Medulla oblongata (tissue), 1 donor: ENCODE measurements around the gene BNIP3.
"Not testable (repeated sequence)": the region's sequence is repeated elsewhere in the genome, so short reads cannot be mapped to it uniquely, and the experiment has no call there.

ENCODE experiments used
- DNase-seq: peaks from one replicate; pipeline ENCODE4 v3.0.0-alpha.2; 2015; ENCODE audit errors: extremely low spot score

The BNIP3 gene

DNA sequence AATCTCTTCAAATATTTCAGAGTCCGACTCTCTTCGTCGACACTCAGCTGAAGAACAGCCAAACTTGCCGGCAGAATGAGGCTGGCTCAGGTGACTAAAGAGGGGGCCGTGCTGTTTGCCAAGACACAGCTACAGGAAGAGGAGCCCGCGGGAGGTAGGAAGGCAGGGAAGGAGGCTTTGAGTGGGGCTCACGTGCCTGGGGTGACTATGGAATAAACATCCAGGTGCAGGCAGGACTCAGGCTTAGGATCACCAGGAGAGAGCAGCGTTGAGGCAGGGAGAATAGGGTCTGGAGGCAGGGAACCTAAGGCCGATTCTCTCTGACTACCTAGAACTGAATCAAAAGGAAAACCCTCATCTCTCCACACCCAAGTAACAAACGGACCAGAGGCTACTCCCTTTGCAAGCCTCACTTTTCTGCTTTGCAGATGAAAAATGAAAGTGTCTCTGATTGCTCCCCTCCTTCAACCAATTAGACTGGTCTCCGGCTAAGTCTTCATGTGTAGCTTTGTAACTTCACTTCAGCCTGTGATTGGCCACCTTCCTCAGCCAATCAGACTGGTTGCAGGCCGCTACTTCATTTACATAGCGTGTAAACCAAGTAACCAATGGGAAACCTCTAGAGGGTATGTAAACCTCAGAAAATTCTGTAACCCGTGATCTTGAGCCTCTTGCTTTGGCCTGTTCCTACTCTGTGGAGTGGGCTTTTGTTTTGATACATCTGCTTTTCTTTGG lies 19.7 kb upstream of the BNIP3 start:
- DNase-seq = peak; percentile 7

DNA sequence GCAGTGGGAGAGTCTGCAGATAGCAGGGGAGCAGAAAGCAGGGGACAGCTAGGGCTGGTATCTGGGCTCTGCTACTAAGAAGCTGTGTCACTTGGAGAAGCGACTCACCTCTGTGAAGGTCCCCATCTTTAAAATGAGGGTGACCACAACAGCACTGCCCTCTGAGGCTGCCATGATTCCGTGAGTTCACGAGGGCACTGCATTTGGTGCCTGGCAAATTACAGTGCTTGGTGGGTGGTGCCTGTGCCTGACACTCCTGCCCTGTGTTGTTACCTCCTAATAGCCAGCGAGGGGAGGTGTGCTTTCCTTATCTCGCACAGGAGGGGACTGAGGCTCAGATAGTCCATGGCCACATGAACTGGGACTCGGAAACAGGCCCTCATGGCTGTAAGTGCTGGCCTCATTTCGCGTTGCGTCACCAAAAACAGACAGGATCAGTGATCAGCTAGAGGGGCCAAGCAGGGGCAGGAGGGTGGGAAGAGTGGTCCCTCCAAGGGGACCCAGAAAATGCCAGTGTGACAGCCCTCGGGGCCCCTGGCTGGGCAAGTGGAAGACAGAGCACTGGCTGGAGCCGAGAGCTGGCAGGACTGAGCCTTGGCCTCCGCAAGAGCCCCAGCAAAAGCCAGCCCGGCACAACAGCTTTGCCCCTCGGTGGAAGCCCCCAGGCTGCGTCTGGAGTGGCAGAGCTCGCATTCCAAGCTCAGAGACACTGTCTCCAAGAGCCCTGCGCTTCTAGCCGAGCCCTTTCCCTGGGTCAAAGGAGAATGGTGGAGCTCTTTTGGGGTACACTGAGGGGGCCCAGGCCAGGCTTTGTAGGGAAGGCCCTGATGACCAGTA lies 17.3 kb upstream of the BNIP3 start:
- no peak for DNase-seq

DNA sequence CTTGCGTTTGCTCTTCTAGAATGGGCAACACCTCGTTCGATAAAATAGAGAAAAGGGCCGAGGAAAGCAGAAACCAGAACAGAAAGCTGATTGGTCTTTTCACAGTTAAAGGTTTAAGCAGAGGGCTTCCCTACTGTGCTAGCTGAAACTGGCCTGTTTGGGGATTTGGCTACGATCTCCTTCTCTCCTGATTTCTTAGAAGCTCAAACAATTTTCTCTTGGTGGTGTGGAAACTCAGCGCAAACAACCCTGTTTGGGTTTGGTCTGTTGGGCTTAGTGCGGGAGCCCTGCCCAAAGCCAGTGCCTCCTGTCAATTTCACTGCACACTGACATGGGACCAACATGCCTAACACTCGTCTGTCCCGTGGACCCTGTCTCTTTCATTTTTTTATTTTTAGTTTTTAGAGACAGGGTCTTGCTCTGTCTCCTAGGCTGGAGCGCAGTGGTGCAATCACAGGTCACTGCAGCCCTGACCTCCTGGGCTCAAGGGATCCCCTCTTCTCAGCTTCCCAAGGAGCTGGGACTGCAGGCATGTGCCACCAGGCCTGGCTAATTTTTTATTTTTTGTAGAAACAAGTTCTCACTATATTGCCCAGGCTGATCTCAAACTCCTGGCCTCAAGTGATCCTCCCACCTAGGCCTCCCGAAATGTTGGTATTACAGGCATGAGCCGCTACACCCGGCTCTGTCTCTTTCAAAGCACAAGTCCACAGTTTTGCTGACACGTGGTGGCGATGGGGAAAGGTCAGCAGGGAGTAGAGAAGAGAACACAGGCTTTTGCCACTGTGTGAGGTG lies 16.5 kb upstream of the BNIP3 start:
- no peak for DNase-seq

GRCh38 chr10:131997366-131998049 lies 15.8 kb upstream of the BNIP3 start:
- peak; percentile 36 for DNase-seq

DNA sequence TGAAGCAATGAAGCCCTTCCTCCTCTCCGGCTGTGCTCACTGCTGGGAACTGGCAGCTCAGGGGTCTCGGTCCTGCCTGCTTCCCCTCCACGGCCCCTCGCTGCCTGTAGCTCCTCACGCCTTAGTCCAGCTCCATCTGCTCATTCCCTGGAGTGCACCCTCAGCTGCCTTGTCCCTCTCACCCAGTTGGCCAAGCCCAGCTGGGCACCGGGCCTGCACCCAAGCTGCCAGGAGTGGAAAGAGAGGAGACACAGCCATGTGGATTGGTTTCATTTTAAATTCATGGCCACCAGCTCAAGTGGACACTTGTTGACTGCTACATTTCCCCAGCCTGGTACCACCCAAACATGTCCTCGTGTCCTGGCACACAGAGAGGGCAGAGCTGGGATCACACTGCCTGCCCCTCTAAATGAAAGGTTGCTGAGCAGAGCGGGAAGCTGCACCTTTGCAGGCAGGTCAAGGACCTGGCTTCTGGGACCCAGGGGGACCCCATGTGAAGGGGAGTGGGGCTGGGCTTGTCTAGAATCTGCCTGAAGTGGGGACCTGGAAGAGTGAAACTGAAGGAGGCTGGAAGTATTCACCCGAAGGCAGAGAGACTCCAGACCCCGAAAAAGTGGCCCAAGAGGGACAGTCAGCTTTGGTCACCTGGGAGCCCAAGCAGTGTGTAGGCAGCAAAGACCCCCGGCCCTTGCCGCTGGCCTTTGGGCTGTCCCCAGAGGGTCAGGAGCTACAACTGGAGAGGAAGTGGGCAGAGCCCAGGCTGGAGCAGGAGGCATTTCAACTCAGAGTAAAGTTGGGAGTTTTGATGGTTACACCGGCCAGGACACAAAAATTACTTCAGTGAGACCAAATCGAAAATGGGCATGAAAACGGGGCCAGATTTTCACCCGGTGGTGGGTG lies 15.0 kb upstream of the BNIP3 start:
- DNase-seq = peak; percentile 72

DNA sequence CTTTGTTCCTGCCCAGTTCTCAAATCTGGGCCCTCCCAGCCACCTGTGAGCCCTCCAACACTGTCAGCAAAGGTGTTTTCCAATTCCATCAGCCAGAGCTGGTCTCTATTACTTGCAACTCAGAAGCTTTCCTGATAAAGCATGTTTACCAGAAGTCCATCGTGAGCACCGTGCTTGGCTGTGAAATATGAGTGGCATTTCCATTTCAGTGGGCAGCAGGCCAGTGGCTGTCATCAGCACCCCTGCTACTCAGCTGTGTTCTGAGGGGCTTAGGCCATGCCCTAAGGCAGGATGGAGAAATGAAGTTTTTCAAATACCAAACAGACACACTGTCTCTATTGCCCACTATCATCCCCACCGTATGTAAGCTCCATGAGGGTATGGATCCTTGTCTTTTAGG lies 12.7 kb upstream of the BNIP3 start:
- no peak for DNase-seq

DNA sequence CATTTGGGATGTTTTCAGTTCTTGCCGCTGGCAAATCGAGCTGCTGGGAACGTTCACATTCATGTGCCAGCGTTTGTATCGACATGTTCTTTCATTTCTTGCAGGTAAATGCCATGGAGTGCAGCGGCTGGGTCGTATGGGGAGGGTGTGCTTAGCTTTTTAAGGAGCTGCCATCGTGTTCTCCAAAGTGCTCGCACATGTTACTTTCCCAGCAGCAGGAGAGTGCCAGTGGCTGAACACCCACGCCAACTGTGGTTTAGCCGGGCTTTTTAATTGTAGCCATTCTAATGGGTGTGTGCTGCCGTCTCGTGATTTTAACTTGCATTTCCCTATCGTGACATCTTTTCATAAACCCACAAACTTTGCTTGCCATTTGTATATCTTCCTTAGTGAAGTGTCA lies 11.6 kb upstream of the BNIP3 start:
- DNase-seq = no peak

GRCh38 chr10:131991726-131992125 lies 10.0 kb upstream of the BNIP3 start:
- no peak for DNase-seq

DNA sequence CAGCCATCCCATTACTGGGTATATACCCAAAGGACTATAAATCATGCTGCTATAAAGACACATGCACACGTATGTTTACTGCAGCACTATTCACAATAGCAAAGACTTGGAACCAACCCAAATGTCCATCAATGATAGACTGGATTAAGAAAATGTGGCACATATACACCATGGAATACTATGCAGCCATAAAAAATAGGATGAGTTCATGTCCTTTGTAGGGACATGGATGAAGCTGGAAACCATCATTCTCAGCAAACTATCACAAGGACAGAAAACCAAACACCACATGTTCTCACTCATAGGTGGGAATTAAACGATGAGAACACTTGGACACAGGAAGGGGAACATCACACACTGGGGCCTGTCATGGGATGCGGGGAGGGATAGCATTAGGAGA lies 6.1 kb upstream of the BNIP3 start:
- DNase-seq = not testable (repeated sequence)

- DNase-seq = not testable (repeated sequence)
These were observed 5.6 kb upstream of the BNIP3 start for GRCh38 chr10:131987301-131987700.

- DNase-seq = not testable (repeated sequence)
These were observed 5.1 kb upstream of the BNIP3 start for GRCh38 chr10:131986851-131987250.

- no peak for DNase-seq
These were observed 2.1 kb upstream of the BNIP3 start for GRCh38 chr10:131983780-131984179.

- DNase-seq = no peak
These were observed 1.1 kb upstream of the BNIP3 start for GRCh38 chr10:131982796-131983195.

- no peak for DNase-seq
These were observed 548 bp upstream of the BNIP3 start for GRCh38 chr10:131982185-131982756.

GRCh38 chr10:131980761-131981428 lies 828 bp downstream of the BNIP3 start:
- DNase-seq = no peak

GRCh38 chr10:131980321-131980720 lies 1.4 kb downstream of the BNIP3 start:
- no peak for DNase-seq

DNA sequence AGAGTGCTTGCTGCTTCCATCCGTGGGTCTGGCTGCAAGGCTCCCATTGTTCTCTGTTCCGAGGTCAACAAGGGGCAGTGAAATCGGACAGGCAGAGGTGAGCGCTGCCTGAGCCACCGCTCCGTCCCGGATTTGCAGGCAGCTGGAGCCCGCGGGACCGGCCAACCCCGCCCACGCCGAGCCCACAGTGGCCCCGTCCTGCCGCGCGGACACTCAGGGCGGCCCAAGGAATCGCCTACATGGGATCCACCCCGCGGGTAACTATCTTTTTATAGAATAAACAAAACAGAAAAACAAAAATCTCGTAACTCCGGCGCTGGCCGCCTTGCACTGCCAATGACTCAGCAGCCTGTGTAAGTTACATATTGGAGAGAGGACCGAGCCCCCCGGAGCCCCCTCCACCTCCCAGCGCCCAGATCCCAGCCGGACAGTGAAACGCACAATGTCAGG lies 1.9 kb downstream of the BNIP3 start:
- no peak for DNase-seq

DNA sequence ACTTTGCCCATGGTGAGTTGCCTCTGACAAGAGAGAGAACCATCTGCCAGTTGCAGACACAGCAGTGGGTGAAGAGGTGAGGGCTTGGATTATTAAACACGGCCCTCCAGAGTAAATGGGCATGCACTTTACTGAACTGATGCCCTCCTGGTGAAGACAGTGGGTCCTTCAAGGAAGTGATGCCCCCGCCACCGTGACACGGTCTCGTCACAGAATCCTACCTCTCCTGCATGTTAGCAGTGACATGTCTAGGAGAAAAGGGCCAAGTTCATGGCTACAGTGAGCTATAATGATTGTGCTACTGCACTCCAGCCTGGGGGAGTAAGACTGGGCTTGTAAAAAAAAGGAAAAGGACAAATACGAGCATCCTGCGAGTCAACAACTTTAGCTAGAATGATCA lies 2.4 kb downstream of the BNIP3 start:
- DNase-seq = no peak

- no peak for DNase-seq
These were observed 2.9 kb downstream of the BNIP3 start for GRCh38 chr10:131978851-131979250.

GRCh38 chr10:131978366-131978765 lies 3.4 kb downstream of the BNIP3 start:
- no peak for DNase-seq
